Progenitor cell of endocrine pancreas (in vitro differentiated cells): ENCODE results near the gene FBXW5. TPM values are rescaled to one million over a fixed set of nuclear protein-coding genes. Genes with fewer than 3 reads are reported as not detected.

Experiments
- DNase-seq: peaks from one replicate; pipeline ENCODE4 v3.0.0; 2021; ENCODE audit warnings: low spot score; ENCODE audit not compliant: unreplicated experiment
- H3K27ac Mint-ChIP-seq: 2 replicates; pipeline ENCODE4 v1.8.0; 2021; ENCODE audit warnings: mild to moderate bottlenecking, moderate library complexity, mixed read lengths
- H3K27me3 Mint-ChIP-seq: 2 replicates; pipeline ENCODE4 v1.8.0; 2021; ENCODE audit warnings: mixed read lengths
- H3K36me3 Mint-ChIP-seq: 2 replicates; pipeline ENCODE4 v1.8.0; 2022; ENCODE audit warnings: mixed read lengths; ENCODE audit not compliant: insufficient read depth
- H3K4me1 Mint-ChIP-seq: 2 replicates; pipeline ENCODE4 v1.8.0; 2021; ENCODE audit warnings: low read depth, mixed read lengths
- H3K4me3 Mint-ChIP-seq: 2 replicates; pipeline ENCODE4 v1.8.0; 2021; ENCODE audit warnings: low read depth, mild to moderate bottlenecking, moderate library complexity, mixed read lengths
- H3K9me3 Mint-ChIP-seq: 2 replicates; pipeline ENCODE4 v1.8.0; 2021; ENCODE audit warnings: low read depth, mixed read lengths
- CTCF ChIP-seq: fragments of 200-600 bp; sonication (generic); IDR thresholded peaks from one replicate; pipeline ENCODE4 v1.5.0; 2021; ENCODE audit warnings: antibody characterized with exemption, mild to moderate bottlenecking; ENCODE audit not compliant: unreplicated experiment
- total RNA-seq: library from RNA; stranded (reverse); gene quantifications from 2 replicates; pipeline ENCODE4 v1.2.1, GENCODE V29; 2021

Gene FBXW5
- total RNA-seq, 1 donor from 2014 or later: 77.3 TPM

- no peak for TF ChIP-seq CTCF
- no peak for DNase-seq
- H3K4me1 Mint-ChIP-seq: no peaks in the 10 kb centered on the region
- no peak overlapping the region for H3K4me3 Mint-ChIP-seq
- no peak overlapping the region for H3K27ac Mint-ChIP-seq
- peaks cover 7% of the 10 kb centered on the region for H3K9me3 Mint-ChIP-seq
- no peaks in the 10 kb centered on the region for H3K27me3 Mint-ChIP-seq
- no peaks in the 10 kb centered on the region for H3K36me3 Mint-ChIP-seq
These were observed 14.6 kb upstream of the FBXW5 start for GRCh38 chr9:136958898-136959850.

- TF ChIP-seq CTCF: no peak
- no peaks in the 10 kb centered on the region for H3K4me1 Mint-ChIP-seq
- H3K4me3 Mint-ChIP-seq: no peak overlapping the region
- no peaks in the 10 kb centered on the region for H3K27me3 Mint-ChIP-seq
- DNase-seq: no peak
- H3K27ac Mint-ChIP-seq: no peak overlapping the region
- peaks cover 7% of the 10 kb centered on the region for H3K9me3 Mint-ChIP-seq
- H3K36me3 Mint-ChIP-seq: no peaks in the 10 kb centered on the region
These were observed 13.9 kb upstream of the FBXW5 start for GRCh38 chr9:136958473-136958872.

- no peak overlapping the region for H3K27ac Mint-ChIP-seq
- TF ChIP-seq CTCF: no peak
- H3K4me3 Mint-ChIP-seq: no peak overlapping the region
- H3K4me1 Mint-ChIP-seq: no peaks in the 10 kb centered on the region
- no peaks in the 10 kb centered on the region for H3K27me3 Mint-ChIP-seq
- no peaks in the 10 kb centered on the region for H3K36me3 Mint-ChIP-seq
- no peak for DNase-seq
- peaks cover 7% of the 10 kb centered on the region for H3K9me3 Mint-ChIP-seq
These were observed 13.4 kb upstream of the FBXW5 start for GRCh38 chr9:136957901-136958300.

- Mint-ChIP-seq H3K36me3 (no peaks in the 10 kb centered on the region), H3K27me3 (no peaks in the 10 kb centered on the region), H3K4me1 (no peaks in the 10 kb centered on the region), H3K9me3 (peaks cover 7% of the 10 kb centered on the region), H3K27ac (no peak overlapping the region), H3K4me3 (no peak overlapping the region)
- DNase-seq: no peak
- no peak for TF ChIP-seq CTCF
These were observed 12.9 kb upstream of the FBXW5 start for GRCh38 chr9:136957461-136957860.

GRCh38 chr9:136956604-136957003 is 12.1 kb upstream of the FBXW5 start:
- Mint-ChIP-seq H3K9me3 (peaks cover 7% of the 10 kb centered on the region), H3K4me1 (no peaks in the 10 kb centered on the region), H3K4me3 (no peak overlapping the region), H3K27me3 (no peaks in the 10 kb centered on the region), H3K27ac (no peak overlapping the region), H3K36me3 (no peaks in the 10 kb centered on the region)
- no peak for TF ChIP-seq CTCF
- no peak for DNase-seq
